ENCODE results near the gene ETS1.

The ETS1 gene

GRCh38 chr11:128618603-128619002, 31.2 kb upstream of the ETS1 start:
- Histone ChIP-seq H3K27me3 (ENCODE audit: control insufficient read depth, insufficient read depth, low read length, poor library complexity, severe bottlenecking) (peaks cover 31% of the 10 kb centered on the region), H3K4me1 (ENCODE audit: control insufficient read depth, insufficient read depth, low read length) (peaks cover 5% of the 10 kb centered on the region), H3K27ac (ENCODE audit: insufficient read depth, low read depth, low read length, poor library complexity, severe bottlenecking) (no peak overlapping the region), H3K9me3 (ENCODE audit: control insufficient read depth, low read length) (no peaks in the 10 kb centered on the region), H3K36me3 (ENCODE audit: control insufficient read depth, insufficient read depth, low read length) (no peaks in the 10 kb centered on the region), H3K4me3 (ENCODE audit: insufficient read depth, low read depth, low read length) (no peak overlapping the region)
- WGBS, 2 experiments: 91 to 93% methylated on average over 7 of the region's 7 CpGs

- peaks cover 31% of the 10 kb centered on the region for H3K27me3 ChIP-seq (ENCODE audit: control insufficient read depth, insufficient read depth, low read length, poor library complexity, severe bottlenecking)
- no peak overlapping the region for H3K4me3 ChIP-seq (ENCODE audit: insufficient read depth, low read depth, low read length)
- WGBS, 2 experiments: 88 to 93% methylated on average over 7 of the region's 7 CpGs
- no peaks in the 10 kb centered on the region for H3K9me3 ChIP-seq (ENCODE audit: control insufficient read depth, low read length)
- H3K4me1 ChIP-seq (ENCODE audit: control insufficient read depth, insufficient read depth, low read length): no peaks in the 10 kb centered on the region
- no peaks in the 10 kb centered on the region for H3K36me3 ChIP-seq (ENCODE audit: control insufficient read depth, insufficient read depth, low read length)
- no peak overlapping the region for H3K27ac ChIP-seq (ENCODE audit: insufficient read depth, low read depth, low read length, poor library complexity, severe bottlenecking)
Measured at GRCh38 chr11:128616161-128616560, 28.8 kb upstream of the ETS1 start.

GRCh38 chr11:128615612-128616011, 28.3 kb upstream of the ETS1 start:
- Histone ChIP-seq H3K4me1 (ENCODE audit: control insufficient read depth, insufficient read depth, low read length) (no peaks in the 10 kb centered on the region), H3K27me3 (ENCODE audit: control insufficient read depth, insufficient read depth, low read length, poor library complexity, severe bottlenecking) (peaks cover 30% of the 10 kb centered on the region), H3K4me3 (ENCODE audit: insufficient read depth, low read depth, low read length) (no peak overlapping the region), H3K9me3 (ENCODE audit: control insufficient read depth, low read length) (no peaks in the 10 kb centered on the region), H3K27ac (ENCODE audit: insufficient read depth, low read depth, low read length, poor library complexity, severe bottlenecking) (no peak overlapping the region), H3K36me3 (ENCODE audit: control insufficient read depth, insufficient read depth, low read length) (no peaks in the 10 kb centered on the region)
- WGBS, 2 experiments: 90 to 93% methylated on average over 7 of the region's 7 CpGs

- Histone ChIP-seq H3K36me3 (ENCODE audit: control insufficient read depth, insufficient read depth, low read length) (no peaks in the 10 kb centered on the region), H3K27ac (ENCODE audit: insufficient read depth, low read depth, low read length, poor library complexity, severe bottlenecking) (no peak overlapping the region)
- 76 to 80% methylated on average over 11 of the region's 11 CpGs for WGBS, 2 experiments
Measured at GRCh38 chr11:128615076-128615475, 27.7 kb upstream of the ETS1 start.

GRCh38 chr11:128614026-128614425, 26.7 kb upstream of the ETS1 start:
- no peak overlapping the region for H3K4me3 ChIP-seq (ENCODE audit: insufficient read depth, low read depth, low read length)
- H3K27ac ChIP-seq (ENCODE audit: insufficient read depth, low read depth, low read length, poor library complexity, severe bottlenecking): no peak overlapping the region
- H3K27me3 ChIP-seq (ENCODE audit: control insufficient read depth, insufficient read depth, low read length, poor library complexity, severe bottlenecking): peaks cover 19% of the 10 kb centered on the region
- no peaks in the 10 kb centered on the region for H3K36me3 ChIP-seq (ENCODE audit: control insufficient read depth, insufficient read depth, low read length)
- no peaks in the 10 kb centered on the region for H3K9me3 ChIP-seq (ENCODE audit: control insufficient read depth, low read length)
- no peaks in the 10 kb centered on the region for H3K4me1 ChIP-seq (ENCODE audit: control insufficient read depth, insufficient read depth, low read length)
- WGBS, 2 experiments: 94 to 95% methylated on average over 6 of the region's 6 CpGs

More at GRCh38 chr11:128615076-128615475, 27.7 kb upstream of the ETS1 start:
- H3K27me3 ChIP-seq (ENCODE audit: control insufficient read depth, insufficient read depth, low read length, poor library complexity, severe bottlenecking): peaks cover 25% of the 10 kb centered on the region
- H3K4me3 ChIP-seq (ENCODE audit: insufficient read depth, low read depth, low read length): no peak overlapping the region
- H3K4me1 ChIP-seq (ENCODE audit: control insufficient read depth, insufficient read depth, low read length): no peaks in the 10 kb centered on the region
- H3K9me3 ChIP-seq (ENCODE audit: control insufficient read depth, low read length): no peaks in the 10 kb centered on the region

GRCh38 chr11:128613300-128613995, 26.1 kb upstream of the ETS1 start:
- Histone ChIP-seq H3K9me3 (ENCODE audit: control insufficient read depth, low read length) (no peaks in the 10 kb centered on the region), H3K27ac (ENCODE audit: insufficient read depth, low read depth, low read length, poor library complexity, severe bottlenecking) (no peak overlapping the region), H3K27me3 (ENCODE audit: control insufficient read depth, insufficient read depth, low read length, poor library complexity, severe bottlenecking) (peaks cover 17% of the 10 kb centered on the region), H3K36me3 (ENCODE audit: control insufficient read depth, insufficient read depth, low read length) (no peaks in the 10 kb centered on the region), H3K4me1 (ENCODE audit: control insufficient read depth, insufficient read depth, low read length) (no peaks in the 10 kb centered on the region), H3K4me3 (ENCODE audit: insufficient read depth, low read depth, low read length) (no peak overlapping the region)
- 92% methylated on average over 8 of the region's 8 CpGs for WGBS, 2 experiments

GRCh38 chr11:128610721-128611617, 23.6 kb upstream of the ETS1 start:
- Histone ChIP-seq H3K27me3 (ENCODE audit: control insufficient read depth, insufficient read depth, low read length, poor library complexity, severe bottlenecking) (peaks cover 12% of the 10 kb centered on the region), H3K36me3 (ENCODE audit: control insufficient read depth, insufficient read depth, low read length) (no peaks in the 10 kb centered on the region), H3K27ac (ENCODE audit: insufficient read depth, low read depth, low read length, poor library complexity, severe bottlenecking) (no peak overlapping the region), H3K4me3 (ENCODE audit: insufficient read depth, low read depth, low read length) (no peak overlapping the region), H3K9me3 (ENCODE audit: control insufficient read depth, low read length) (no peaks in the 10 kb centered on the region), H3K4me1 (ENCODE audit: control insufficient read depth, insufficient read depth, low read length) (no peaks in the 10 kb centered on the region)
- 72 to 76% methylated on average over 18 of the region's 18 CpGs for WGBS, 2 experiments

GRCh38 chr11:128609785-128610184, 22.4 kb upstream of the ETS1 start:
- WGBS, 2 experiments: 61 to 62% methylated on average over 6 of the region's 6 CpGs
- H3K4me3 ChIP-seq (ENCODE audit: insufficient read depth, low read depth, low read length): no peak overlapping the region
- H3K4me1 ChIP-seq (ENCODE audit: control insufficient read depth, insufficient read depth, low read length): no peaks in the 10 kb centered on the region
- no peak overlapping the region for H3K27ac ChIP-seq (ENCODE audit: insufficient read depth, low read depth, low read length, poor library complexity, severe bottlenecking)
- no peaks in the 10 kb centered on the region for H3K36me3 ChIP-seq (ENCODE audit: control insufficient read depth, insufficient read depth, low read length)
- H3K9me3 ChIP-seq (ENCODE audit: control insufficient read depth, low read length): no peaks in the 10 kb centered on the region
- H3K27me3 ChIP-seq (ENCODE audit: control insufficient read depth, insufficient read depth, low read length, poor library complexity, severe bottlenecking): peaks cover 4% of the 10 kb centered on the region

GRCh38 chr11:128608746-128609407, 21.5 kb upstream of the ETS1 start:
- no peak overlapping the region for H3K4me3 ChIP-seq (ENCODE audit: insufficient read depth, low read depth, low read length)
- no peaks in the 10 kb centered on the region for H3K36me3 ChIP-seq (ENCODE audit: control insufficient read depth, insufficient read depth, low read length)
- 90 to 91% methylated on average over 10 of the region's 10 CpGs for WGBS, 2 experiments
- H3K27ac ChIP-seq (ENCODE audit: insufficient read depth, low read depth, low read length, poor library complexity, severe bottlenecking): no peak overlapping the region
- no peaks in the 10 kb centered on the region for H3K27me3 ChIP-seq (ENCODE audit: control insufficient read depth, insufficient read depth, low read length, poor library complexity, severe bottlenecking)
- no peaks in the 10 kb centered on the region for H3K4me1 ChIP-seq (ENCODE audit: control insufficient read depth, insufficient read depth, low read length)
- no peaks in the 10 kb centered on the region for H3K9me3 ChIP-seq (ENCODE audit: control insufficient read depth, low read length)

- H3K4me3 ChIP-seq (ENCODE audit: insufficient read depth, low read depth, low read length): no peak overlapping the region
- WGBS, 2 experiments: 89 to 93% methylated on average over 5 of the region's 5 CpGs
Measured at GRCh38 chr11:128607819-128608218, 20.5 kb upstream of the ETS1 start.

More at GRCh38 chr11:128607819-128608218, 20.5 kb upstream of the ETS1 start:
- Histone ChIP-seq H3K4me1 (ENCODE audit: control insufficient read depth, insufficient read depth, low read length) (no peaks in the 10 kb centered on the region), H3K27me3 (ENCODE audit: control insufficient read depth, insufficient read depth, low read length, poor library complexity, severe bottlenecking) (no peaks in the 10 kb centered on the region), H3K27ac (ENCODE audit: insufficient read depth, low read depth, low read length, poor library complexity, severe bottlenecking) (no peak overlapping the region), H3K36me3 (ENCODE audit: control insufficient read depth, insufficient read depth, low read length) (no peaks in the 10 kb centered on the region), H3K9me3 (ENCODE audit: control insufficient read depth, low read length) (no peaks in the 10 kb centered on the region)

All from ectodermal cell (in vitro differentiated cells).